ENCODE measurements around the gene IGFBP4.
"Not testable (repeated sequence)": the region's sequence is repeated elsewhere in the genome, so short reads cannot be mapped to it uniquely, and the experiment has no call there.

The IGFBP4 gene

DNA sequence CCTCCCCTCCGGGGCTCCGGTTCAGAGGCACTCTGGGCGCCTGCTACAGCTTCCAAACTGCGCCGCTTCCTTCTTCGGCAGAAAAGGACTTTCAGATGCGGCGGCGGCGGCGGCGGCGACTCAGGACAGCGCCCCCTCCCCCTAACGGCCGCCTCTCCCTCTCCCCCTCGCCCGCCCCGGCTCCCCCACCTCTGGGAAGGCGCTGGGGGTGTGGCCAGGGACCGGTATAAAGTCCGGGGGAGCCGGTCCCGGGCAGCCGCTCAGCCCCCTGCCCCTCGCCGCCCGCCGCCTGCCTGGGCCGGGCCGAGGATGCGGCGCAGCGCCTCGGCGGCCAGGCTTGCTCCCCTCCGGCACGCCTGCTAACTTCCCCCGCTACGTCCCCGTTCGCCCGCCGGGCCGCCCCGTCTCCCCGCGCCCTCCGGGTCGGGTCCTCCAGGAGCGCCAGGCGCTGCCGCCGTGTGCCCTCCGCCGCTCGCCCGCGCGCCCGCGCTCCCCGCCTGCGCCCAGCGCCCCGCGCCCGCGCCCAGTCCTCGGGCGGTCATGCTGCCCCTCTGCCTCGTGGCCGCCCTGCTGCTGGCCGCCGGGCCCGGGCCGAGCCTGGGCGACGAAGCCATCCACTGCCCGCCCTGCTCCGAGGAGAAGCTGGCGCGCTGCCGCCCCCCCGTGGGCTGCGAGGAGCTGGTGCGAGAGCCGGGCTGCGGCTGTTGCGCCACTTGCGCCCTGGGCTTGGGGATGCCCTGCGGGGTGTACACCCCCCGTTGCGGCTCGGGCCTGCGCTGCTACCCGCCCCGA lies at the start of gene IGFBP4:
IGFBP4 (plus strand) TSS at position 255 of the 792 bp plus-strand sequence; CDS start at position 541, 286 bp downstream.
- peak; percentile 60 for DNase-seq (ENCODE audit: low spot score)

DNA sequence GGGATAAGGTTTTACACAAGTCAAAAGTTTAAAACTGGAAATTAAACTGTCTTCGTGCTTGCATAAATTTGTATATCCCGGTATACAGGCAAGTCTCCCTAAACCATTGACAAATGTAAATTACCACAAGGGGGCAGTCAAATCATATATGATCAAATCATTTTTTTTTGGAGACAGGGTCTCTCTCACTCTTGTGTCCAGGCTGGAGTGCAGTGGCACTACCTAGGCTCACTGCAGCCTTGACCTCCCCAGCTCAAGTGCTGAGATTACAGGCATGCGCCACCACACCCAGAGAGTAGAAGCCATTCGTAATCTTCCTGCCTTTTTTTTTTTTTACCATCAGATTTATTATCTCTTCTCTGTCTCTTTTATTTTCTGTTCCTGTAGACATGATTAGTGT lies 44.1 kb upstream of the IGFBP4 start:
- peak; percentile 35 for DNase-seq (ENCODE audit: low spot score)

DNA sequence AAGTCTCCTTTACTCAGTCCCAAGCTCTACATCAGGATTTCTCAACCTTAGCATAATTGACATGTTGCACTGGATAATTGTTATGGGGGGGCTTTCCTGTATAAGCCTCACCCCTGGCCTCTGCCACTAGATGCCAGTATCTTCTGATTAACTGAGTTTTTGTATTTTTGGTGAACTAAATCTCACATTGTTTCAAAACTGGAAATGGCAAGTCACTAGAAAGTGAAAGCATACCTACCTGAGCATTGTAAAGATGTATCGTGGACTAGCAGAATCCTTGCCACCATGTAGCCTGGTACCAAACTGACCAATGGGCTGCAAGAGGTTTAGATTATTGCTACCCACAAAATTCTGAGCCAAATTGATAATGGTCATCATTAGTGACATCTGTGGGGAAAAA lies 40.6 kb upstream of the IGFBP4 start:
- DNase-seq (ENCODE audit: low spot score): peak; percentile 8

DNA sequence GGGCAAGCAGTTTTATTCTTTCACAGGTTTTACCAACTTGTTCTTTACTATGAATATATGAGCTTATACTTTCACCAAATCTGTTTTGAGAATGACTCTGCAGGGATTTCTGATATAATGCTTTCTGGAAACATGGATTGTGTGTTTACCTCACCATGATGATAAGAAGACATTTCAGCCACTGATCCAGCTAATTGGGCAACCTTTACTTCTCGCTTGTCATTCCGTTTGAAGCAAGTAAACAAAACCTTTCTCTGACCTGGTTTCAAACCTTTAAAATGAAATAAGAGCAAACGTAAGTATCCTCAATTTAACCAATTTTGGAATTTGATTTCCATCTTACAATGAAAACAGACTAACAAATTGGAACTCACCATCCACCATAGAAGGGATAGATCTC lies 39.2 kb upstream of the IGFBP4 start:
- no peak for DNase-seq (ENCODE audit: low spot score)

DNA sequence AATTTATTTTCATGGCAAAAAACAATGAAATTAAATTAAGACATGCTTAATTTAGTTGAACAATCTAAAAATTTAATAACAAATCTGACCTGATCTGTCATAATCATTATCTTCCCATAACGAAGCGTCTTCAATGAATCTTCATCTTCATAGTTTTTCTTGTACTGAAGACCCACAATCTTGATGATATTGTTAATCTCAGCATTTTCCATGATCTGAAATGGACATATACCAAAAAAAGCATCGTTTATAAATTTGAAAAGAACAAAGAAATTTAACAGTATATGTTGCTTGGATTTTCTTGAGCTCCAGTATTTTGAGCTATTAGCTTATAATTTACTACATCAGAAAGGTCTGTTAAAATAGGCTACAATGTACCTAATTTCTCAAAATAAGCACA lies 35.8 kb upstream of the IGFBP4 start:
- DNase-seq (ENCODE audit: low spot score): no peak

DNA sequence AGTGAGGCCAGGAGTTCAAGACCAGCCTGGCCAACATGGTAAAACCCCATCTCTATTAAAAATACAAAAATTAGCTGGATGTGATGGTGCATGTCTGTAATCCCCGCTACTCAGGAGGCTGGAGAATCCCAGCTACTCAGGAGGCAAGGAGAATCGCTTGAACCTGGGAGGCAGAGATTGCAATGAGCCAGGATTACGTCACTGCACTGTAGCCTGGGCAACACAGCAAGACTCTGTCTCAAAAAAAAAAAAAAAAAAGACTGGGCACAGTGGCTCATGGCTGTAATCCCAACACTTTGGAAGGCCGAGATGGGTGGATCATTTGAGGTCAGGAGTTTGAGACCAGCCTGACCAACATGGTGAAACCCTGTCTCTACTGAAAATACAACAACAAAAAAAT lies 33.7 kb upstream of the IGFBP4 start:
- DNase-seq (ENCODE audit: low spot score): not testable (repeated sequence)

DNA sequence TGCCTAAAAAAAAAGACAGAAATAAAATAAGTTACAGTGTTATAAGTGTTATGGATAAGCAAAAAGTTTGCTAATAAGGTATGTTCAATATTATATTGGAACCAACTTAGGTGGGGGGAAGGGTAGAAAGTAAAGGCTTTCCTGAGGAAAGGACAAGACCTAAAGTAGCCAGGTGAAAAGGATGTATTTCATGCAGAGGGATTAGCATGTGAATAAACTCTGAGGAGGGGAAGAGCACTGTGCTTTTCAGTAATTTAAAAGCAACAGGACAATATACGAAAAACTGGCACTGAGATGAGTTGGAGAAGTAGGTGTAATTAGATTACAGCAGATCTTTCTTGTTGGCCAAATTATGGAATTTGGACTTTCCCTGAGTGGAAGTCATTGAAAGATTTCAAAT lies 33.2 kb upstream of the IGFBP4 start:
- no peak for DNase-seq (ENCODE audit: low spot score)

DNA sequence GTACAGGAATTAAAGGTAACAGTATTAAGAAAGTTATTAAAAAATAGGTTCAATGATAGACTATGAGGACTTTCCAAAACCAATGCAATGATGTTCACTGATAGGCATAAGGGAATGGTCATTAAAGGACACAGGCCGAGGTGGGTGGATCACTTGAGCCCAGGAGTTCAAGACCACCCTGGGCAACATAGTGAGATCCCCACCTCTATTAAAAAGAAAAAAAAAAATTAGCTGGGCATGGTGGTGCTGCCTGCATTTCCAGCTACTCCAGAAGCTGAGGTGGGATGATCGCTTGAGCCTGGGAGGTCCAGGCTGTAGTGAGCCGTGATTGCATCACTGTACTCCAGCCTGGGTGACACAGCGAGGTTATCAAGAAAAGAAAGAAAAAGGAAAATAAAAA lies 31.4 kb upstream of the IGFBP4 start:
- DNase-seq (ENCODE audit: low spot score): no peak

DNA sequence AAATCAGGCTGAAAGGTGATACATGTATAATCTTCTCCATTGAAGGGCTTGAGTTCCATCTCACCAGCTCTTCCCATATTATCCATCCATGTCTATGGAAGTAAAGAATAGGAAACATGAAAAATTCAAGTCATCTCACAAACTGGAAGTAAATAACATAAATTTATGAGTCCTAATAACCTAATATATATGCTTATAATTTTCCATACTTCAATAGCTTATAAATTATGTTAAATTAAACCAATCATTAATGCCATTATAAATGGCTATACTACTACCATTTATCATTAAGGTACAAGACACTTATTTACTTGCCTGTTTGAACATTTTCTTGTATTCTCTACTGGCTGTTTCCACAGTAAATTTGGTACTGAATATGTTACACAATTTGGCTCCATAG lies 30.4 kb upstream of the IGFBP4 start:
- DNase-seq (ENCODE audit: low spot score): no peak

DNA sequence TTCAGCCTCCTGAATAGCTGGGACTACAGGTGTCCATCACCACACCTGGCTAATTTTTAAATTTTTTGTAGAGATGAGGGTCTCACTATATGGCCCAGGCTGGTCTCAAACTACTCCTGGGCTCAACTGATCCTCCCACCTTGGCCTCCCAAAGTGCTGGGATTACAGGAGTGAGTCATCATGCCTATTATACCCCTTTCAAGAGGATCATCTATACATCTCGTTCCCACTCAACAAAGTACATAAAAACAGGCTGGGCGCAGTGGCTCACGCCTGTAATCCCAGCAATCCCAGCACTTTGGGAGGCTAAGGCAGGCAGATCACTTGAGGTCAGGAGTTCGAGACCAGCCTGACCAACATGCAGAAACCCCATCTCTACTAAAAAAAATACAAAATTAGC lies 28.9 kb upstream of the IGFBP4 start:
- not testable (repeated sequence) for DNase-seq (ENCODE audit: low spot score)

DNA sequence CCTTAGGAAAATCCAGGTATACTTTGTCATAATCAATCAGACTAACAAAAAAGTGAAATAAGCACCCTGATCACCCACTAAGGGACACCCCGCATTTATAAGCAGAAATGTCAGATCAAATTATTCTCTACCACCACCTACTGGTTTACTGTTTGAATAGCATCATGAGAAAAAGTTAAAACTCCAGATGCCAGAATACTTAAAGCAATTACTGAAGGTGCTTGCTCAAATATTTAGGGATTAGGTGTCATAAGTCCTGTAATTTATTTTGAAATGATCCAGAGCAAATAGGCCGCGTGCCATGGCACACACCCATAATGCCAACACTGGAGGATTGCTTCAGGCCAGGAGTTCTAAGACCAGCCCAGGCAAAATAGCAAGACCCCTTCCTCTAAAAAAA lies 27.9 kb upstream of the IGFBP4 start:
- peak; percentile 64 for DNase-seq (ENCODE audit: low spot score)

DNA sequence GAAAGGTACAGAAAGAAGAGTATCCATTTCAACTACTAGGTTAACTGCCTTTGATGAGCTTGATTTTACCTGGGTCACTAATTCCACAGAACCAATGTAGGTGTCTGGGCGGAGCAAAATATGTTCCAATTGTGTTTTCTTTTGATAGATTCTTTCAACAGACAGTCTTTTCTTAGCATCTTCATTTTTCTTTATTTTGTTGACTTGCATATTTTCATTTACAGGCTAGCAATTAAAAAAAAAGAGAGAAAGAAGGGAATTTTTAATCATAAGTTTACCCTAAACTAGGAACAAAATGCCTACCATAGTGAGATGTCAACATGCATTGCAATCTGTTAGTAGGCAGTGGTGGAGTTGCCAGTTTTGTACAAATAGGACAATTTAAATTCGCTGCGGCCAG lies 26.6 kb upstream of the IGFBP4 start:
- no peak for DNase-seq (ENCODE audit: low spot score)

DNA sequence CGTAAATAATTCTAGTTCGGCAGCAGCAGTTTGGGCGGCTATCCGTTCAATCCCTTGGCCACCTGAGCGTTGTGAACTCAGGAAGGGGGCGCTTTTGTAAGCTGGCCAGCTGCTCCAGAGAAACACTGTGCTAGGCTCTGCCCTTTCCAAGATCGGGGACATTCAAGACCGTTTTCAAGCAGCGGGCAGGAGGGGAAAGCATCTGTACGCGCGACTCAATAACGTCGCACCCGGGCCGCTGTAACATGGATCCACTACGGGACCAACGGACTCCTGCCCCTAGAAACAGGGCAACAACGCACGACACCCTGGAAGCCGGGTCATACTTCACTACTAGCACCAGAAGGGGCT lies 26.0 kb upstream of the IGFBP4 start:
- DNase-seq (ENCODE audit: low spot score): peak; percentile 5

DNA sequence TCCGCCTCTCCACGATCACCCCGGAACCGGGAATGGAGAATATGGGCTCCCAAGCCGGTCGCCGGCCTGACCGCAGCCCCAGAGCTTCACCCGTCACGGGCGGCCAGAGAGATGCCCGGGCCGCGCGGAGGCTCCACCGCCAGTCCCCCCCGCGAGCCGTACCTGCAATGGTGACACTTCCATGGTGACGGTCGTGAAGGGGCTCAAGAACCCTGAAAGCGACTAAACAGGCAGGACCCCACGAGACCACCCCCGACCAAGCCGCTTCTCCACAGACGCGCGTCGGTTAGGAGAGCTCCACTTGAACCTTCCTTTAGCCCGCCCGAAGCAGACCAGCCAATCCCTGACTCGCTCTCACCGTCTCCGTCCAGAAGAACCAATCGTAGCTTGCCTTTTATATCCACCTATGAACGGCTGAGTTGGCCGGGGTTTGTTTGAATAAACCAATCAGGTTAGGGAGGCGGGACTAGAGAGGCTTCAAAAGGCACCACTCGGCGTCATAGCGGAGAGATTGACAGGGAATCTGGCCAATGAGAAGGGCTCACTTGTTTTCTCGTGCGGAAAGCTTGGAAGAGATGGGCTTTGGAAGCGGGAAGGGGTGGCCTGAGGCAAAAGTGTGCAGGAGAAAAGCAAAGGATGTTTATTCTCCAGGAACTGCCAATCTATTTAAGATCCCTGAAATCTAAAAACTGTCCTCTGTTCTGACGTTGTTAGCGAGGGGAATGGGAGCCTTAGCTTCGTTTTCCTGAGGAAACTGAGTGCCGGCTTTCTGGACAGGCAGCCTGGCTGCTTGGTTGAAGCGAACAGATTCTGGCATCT lies 25.4 kb upstream of the IGFBP4 start, which contains the start of gene TOP2A:
TOP2A (minus strand) TSS at position 288 of the 819 bp plus-strand sequence; CDS start at position 183, 105 bp downstream.
- DNase-seq (ENCODE audit: low spot score): peak; percentile 99

DNA sequence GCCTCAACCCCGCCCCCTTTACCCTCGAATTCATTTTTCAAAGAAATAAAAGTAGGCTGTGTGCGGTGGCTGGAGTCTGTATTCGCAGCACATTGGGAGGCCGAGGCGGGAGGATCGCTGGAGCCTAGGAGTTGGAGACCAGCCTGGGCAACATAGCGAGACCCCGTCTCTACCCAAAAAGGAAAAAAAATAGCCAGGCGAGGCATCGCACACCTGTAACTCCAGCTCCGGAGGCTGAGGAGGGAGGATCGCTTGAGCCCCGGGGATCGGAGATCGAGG lies 24.9 kb upstream of the IGFBP4 start:
- no peak for DNase-seq (ENCODE audit: low spot score)

DNA sequence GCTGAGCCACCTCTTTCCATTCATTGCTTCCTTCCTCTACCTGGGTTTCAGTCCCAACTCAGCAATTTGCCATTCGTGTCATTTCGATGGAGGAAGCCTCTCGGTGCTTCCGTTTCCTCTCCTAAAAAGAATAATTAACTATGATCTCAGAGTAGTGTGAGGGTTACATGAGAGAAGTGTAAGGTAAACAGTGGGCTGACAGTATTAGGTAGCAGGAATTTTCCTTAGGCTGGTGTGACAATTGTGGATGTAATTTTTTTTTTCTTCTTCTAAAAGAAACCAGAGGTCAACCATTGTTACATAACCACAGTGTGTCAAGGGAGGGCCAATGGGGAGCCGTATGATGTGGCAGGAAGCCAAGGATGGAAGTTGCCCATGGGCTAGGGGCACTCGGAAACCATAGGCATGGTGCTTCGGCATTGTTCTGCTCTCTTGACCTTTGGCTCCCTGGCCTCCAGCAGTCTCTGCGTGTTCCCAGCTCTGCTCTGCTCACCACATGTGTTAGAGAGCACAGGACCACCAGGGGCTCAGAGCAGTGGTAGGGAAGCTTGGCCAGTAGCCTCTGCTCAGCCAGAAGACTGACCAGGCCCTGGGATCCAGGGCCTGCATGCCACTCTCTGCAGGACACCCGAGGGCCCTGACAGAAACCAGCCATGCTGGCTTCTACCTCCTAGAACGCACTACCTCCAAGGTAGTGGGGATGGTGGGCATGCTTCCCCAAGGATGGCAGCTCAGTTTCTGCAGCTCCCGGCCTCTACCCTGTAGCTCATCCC lies 23.5 kb upstream of the IGFBP4 start:
- no peak for DNase-seq (ENCODE audit: low spot score)

DNA sequence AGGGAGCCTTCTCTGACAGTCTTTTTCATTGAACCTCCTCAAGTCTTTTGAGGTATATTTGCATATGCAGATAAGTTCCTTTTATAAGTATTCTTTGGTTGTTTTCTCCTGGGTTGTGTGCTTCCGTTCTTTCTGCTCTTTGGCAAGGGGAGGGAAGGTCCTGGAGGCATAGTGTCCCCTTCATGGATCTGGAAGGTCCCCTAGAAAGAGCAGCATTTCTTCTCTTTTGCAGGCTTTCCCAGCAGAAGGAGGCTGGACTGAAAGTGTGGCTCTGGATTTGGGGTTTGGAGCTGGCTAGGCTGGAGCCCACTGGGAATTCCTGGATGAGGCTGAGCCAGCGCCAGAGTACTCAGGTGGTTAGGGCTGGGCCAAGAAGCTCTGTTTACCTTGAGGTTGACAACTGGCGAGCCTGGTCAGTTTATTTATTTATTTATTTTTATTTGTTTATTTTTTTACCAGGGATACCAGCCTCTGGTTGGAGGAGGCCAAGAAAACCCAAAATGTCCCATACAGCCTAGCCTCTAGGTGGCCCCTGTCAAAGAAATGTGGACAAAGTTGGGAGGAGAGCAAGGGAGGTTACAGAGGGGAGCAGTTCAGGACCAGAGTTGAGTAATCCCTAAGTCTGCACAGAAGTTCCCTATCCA lies 20.1 kb upstream of the IGFBP4 start:
- no peak for DNase-seq (ENCODE audit: low spot score)

DNA sequence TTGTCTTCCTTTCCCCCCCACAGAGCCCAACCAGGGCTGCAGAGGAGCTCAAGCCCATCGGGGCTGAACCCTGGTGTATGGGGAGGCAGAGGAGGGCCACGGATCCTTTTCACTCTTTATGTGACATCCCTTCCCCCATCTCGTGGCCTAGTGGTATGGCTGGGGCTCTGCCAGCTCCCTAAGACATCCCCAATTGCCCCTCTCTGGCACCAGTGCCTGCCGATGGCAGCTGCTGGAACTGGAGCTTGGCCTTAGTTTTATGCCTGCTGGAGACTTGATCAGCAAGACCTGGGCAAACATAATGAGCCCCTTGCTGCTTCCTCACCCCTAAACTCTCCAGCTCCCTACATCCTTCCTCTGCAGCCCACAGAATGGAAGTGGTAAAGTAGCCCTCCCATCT lies 17.5 kb upstream of the IGFBP4 start:
- no peak for DNase-seq (ENCODE audit: low spot score)

DNA sequence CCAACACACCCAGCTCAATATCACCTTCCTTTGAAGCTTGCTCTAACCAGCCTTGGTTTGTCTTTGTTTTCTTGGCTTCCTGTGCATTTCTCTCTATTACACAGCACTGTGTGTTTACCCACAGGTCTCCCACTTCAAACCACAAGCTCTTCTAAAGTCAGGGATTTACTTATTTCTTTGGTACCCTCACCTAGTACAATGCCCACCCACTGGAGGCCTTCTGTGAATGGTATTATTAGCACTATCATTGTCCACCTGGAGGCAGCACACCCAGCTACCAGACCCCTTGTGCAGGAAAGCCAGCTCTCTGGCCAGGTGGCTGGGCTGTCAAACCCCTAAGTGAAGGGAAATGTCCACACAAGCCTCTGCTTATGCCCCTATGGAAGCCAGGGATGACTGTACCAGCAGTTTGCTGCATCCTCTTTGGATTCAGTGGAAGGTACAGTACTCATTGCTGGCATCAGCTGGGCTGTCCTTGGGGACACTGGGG lies 16.2 kb upstream of the IGFBP4 start:
- DNase-seq (ENCODE audit: low spot score): no peak

DNA sequence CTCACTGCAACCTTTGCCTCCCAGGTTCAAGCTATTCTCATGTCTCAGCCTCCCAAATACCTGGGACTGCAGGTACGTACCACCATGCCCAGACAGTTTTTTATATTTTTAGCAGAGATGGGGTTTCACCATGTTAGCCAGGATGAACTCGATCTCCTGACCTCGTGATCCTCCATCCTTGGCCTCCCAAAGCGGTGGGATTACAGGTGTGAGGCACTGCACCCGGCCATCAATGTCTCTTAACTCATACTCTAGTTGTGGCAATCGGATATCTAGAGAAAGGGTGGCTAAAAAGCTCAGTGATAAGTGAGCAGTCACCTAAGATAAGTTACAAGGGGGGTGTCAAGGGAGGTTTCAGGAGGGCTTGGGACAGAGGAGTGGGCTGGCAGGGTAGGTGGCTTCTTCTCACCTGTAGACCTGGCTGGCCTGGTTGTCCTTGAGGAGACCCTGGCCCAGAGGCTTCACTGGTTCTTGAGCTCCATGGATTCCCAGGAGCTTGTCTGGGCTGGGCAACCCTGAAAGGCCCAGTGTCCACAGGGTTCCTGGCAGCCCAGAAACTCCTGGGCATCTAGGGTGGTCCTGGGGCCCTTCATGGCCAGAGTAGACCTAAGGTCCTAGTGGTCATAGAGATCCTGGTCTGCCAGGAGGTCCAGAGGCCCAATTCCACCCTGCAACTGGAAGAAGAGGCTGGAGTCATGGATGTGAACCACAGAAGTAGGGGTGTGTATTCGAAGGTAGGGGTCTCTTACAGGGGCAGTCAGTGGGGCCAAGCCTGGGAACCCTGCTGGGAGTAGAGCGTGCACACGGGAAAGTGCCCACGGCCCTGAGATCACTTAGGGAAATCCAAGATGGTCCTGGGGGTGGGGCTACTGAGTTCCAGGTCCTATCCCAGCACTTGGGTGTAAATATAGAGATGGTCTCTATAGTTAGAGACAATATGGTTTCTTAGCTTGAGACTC lies 12.7 kb upstream of the IGFBP4 start:
- DNase-seq (ENCODE audit: low spot score): no peak

DNA sequence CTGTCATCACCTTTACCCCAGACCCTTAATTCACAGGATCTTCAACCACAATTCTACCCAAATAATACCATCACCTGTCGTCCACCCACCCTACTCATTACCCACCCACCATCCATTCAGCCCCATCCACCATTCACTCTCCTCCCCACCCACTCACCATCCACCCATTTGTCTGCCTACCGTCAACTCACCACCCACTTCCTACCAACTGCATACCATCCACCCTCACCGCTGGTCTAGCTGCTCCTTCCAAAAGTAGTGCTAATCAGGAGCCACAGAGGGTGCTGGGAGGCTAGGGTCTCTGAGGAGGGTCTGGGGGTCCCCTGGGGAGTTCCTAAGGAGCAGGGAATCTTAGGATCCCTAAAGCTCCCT lies 12.0 kb upstream of the IGFBP4 start:
- no peak for DNase-seq (ENCODE audit: low spot score)

Measured in CD4-positive, alpha-beta T cell treated with Interleukin-15 for 4 hours (primary cell).